GM19452 (cell line): Measurements from ENCODE around the gene IL1RAPL2.
"Not testable (repeated sequence)": the region's sequence is repeated elsewhere in the genome, so short reads cannot be mapped to it uniquely, and the experiment has no call there.

ENCODE experiments used
- ATAC-seq: cut with Tn5 transposase; IDR thresholded peaks from one replicate; pipeline ENCODE4 v1.9.1; 2021; ENCODE audit not compliant: unreplicated experiment

Gene IL1RAPL2

GRCh38 chrX:105754286-105754964 is 1188.4 kb downstream of the IL1RAPL2 start:
- no peak for ATAC-seq

DNA sequence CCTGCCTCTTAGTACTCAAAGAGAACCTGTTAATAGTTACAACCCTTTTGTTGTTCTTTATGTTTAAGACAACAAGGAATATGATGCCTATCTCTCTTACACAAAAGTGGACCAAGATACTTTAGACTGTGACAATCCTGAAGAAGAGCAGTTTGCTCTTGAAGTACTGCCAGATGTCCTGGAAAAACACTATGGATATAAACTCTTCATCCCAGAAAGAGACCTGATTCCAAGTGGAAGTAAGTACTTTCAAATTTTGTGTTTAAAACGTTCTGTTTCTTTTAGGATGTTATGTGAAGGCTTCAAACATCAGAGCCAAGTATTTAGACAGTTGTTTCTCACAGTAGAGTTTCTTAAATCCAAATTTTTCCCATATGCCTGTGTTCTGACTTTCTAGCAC is 1189.1 kb downstream of the IL1RAPL2 start:
- no peak for ATAC-seq

DNA sequence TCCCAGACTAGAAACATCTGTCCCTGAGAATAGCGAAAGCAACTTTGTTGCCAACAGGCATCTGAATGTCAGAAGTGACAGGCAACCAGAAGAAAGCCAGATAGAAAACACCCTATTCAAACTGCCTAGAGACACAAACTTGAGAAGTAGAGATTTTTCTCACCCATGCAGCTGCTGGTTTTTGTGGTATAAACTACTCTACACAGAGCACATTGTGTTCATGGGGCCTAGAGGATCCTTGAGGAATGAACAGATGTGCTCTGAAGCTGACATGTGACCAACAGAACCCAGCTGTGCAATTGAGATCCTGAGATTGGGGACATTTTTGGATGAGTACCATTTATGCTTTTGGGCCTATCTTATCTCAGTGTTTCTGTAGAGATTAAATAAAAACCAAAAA is 1192.8 kb downstream of the IL1RAPL2 start:
- no peak for ATAC-seq

DNA sequence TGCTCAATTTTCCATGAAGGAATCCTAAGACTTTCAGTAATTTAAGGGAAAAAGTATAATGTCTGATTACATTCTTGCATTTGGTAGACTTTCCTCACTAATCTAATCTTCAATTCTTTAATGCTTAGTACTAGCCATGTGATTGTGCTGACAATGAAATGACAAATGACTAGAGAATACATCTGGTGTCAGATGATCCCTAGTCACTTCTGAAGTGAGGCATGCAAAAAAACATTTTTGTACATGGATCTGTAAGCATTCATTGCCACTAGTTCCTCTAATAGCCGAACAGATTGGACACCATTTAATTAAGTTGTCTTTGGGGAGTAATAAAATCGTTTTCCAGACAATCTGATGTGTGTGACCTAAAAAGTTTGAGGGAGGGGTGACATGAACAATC is 1193.6 kb downstream of the IL1RAPL2 start:
- no peak for ATAC-seq

DNA sequence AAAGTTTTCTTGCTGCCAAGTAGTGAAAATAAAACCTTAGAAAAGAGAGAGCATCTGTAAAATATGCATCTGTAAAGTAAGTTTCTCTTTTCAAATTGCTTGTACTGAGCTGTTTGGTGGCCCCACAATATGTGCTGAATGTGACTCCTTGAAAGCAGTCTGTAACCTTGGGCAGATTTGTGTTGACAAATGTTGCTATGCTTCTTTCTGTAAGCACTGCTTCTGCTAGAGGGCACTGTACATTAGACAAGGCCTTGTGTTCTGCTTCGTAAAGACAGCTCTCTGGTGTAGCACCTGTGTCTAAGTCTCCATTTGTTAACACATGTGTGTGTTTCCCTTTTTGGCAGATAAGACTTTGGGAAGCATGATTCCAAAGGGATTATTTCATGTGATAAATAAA is 1199.7 kb downstream of the IL1RAPL2 start:
- ATAC-seq: no peak

DNA sequence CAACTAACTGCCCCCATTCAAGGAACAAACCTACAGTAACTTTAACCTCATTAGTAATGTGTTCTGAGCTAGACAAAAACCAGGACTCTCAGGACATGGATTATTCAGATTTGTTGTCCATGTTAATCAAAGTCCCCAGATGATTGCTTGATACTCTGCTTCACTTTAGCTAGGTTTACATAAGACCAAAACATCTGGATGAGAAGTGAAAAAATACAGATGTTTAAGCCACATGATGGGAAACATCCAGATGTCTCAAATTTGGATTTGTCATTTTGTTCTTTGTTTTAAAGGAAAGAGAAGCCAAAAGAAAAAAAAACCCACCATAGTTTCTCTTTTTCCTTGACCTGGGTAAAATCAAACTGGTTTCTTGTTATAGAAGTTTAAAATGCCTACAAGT is 1207.8 kb downstream of the IL1RAPL2 start:
- no peak for ATAC-seq

GRCh38 chrX:105775679-105776078 is 1209.7 kb downstream of the IL1RAPL2 start:
- no peak for ATAC-seq

DNA sequence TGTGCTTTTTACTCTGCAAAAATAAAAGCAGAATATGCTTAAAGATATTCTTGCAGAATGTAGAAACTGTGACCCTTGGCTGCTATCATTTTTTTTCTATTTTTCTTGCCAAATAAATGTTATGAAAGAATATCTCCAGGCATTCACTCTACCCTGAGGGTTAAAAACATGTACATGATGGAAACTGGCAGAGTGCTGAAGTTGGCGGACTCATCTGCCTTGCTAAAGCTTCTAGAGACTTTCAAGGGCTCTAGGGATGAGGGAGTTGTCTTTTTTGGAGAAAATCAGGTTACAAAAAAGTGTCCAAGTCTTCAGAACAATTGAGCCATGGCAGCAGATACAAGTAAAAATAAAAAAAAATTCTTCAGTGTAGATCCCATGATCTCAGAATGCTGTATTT is 1215.8 kb downstream of the IL1RAPL2 start:
- ATAC-seq: no peak

GRCh38 chrX:105796877-105797276 is 1230.9 kb downstream of the IL1RAPL2 start:
- not testable (repeated sequence) for ATAC-seq

GRCh38 chrX:105803891-105804290 is 1237.9 kb downstream of the IL1RAPL2 start:
- no peak for ATAC-seq

- ATAC-seq: not testable (repeated sequence)
These were observed 1239.7 kb downstream of the IL1RAPL2 start for GRCh38 chrX:105805655-105806054.

- no peak for ATAC-seq
These were observed 1250.5 kb downstream of the IL1RAPL2 start for GRCh38 chrX:105816517-105816916.
